HUES6 (cell line): ENCODE results near the gene KATNBL1.
A peak's percentile ranks its signal among the peaks of the same experiment; 100 is the strongest.

ENCODE experiments used
- H3K27ac ChIP-seq: 2 replicates; pipeline ENCODE4 v1.7.0; 2013; ENCODE audit warnings: low read depth, mild to moderate bottlenecking, low read length, inconsistent platforms
- H3K27me3 ChIP-seq: 2 replicates; pipeline ENCODE4 v1.6.1; 2013; ENCODE audit warnings: low read length; ENCODE audit not compliant: control insufficient read depth, insufficient read depth
- H3K36me3 ChIP-seq: 2 replicates; pipeline ENCODE4 v1.6.1; 2013; ENCODE audit warnings: low read length; ENCODE audit not compliant: control insufficient read depth, insufficient read depth
- H3K4me1 ChIP-seq: 2 replicates; pipeline ENCODE4 v1.6.1; 2013; ENCODE audit warnings: low read length; ENCODE audit not compliant: control insufficient read depth, insufficient read depth
- H3K4me3 ChIP-seq: 2 replicates; pipeline ENCODE4 v1.5.1; 2013; ENCODE audit warnings: low read depth, low read length
- H3K9ac ChIP-seq: one replicate; pipeline ENCODE4 v1.6.1; 2013; ENCODE audit warnings: mild to moderate bottlenecking, low read length
- H3K9me3 ChIP-seq: 2 replicates; pipeline ENCODE4 v1.6.1; 2013; ENCODE audit warnings: low read depth, low read length; ENCODE audit not compliant: control insufficient read depth, insufficient read depth

The KATNBL1 gene

DNA sequence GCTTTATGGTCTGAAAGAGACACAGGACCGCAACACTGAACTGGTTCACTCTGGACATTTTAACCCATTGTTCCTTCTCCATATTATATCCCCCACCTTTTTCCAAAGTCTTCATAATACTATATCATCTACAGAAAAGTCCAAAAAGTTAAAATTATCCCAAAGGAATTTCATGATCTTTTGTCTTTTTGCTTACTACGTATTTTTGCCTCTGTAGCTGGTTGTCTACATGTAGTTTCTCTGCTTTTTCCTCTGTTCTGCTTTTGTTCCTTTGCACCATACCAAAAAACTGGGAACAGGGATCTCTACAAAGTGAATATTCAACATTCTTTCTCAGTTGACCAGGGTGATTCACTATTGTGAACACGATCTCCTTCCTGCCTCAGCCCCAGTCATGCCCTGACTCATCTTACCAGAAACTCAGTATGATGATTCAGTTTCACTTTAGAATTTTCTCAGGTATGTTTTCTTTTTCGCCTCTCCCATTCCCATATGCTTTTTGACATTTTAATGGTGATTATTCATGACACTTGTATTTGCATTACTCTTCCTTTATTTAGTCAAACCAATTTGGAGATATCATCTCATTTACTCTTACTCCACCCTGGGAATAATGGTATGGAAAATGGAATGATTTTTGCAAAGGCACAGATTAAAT lies 29.4 kb upstream of the KATNBL1 start:
- H3K9me3 ChIP-seq = no peaks in the 10 kb centered on the region
- H3K4me1 ChIP-seq = peaks cover 9% of the 10 kb centered on the region; the same call in 1 of the 2 replicates
- no peak overlapping the region for H3K9ac ChIP-seq
- no peak overlapping the region for H3K4me3 ChIP-seq
- no peaks in the 10 kb centered on the region for H3K27me3 ChIP-seq
- peak overlapping the region; percentile 18; the same call in 1 of the 2 replicates for H3K27ac ChIP-seq
- peaks cover 13% of the 10 kb centered on the region for H3K36me3 ChIP-seq

DNA sequence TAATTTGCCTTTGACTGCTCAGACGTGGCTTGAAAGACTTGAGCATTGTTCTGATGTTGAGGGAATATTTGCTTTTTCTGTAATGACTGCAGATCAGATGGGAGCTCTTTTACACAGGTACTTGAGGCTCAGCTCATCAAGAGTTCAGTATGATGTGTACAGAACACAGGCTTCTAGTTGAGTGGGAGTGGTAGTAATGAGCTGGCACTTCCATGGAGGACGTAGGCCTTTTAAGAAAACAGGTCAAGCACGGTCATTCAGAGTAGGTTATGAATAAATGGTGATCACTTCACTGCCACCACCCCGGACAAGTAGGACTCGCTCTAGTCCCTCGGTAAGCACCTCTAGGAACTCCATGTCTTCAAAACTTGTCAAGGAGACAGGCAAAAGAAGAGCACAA lies 23.7 kb upstream of the KATNBL1 start:
- H3K4me3 ChIP-seq = no peak overlapping the region
- no peak overlapping the region for H3K27ac ChIP-seq
- H3K4me1 ChIP-seq = no peaks in the 10 kb centered on the region
- peaks cover 41% of the 10 kb centered on the region for H3K36me3 ChIP-seq
- H3K9me3 ChIP-seq = no peaks in the 10 kb centered on the region
- H3K9ac ChIP-seq = no peak overlapping the region
- no peaks in the 10 kb centered on the region for H3K27me3 ChIP-seq

DNA sequence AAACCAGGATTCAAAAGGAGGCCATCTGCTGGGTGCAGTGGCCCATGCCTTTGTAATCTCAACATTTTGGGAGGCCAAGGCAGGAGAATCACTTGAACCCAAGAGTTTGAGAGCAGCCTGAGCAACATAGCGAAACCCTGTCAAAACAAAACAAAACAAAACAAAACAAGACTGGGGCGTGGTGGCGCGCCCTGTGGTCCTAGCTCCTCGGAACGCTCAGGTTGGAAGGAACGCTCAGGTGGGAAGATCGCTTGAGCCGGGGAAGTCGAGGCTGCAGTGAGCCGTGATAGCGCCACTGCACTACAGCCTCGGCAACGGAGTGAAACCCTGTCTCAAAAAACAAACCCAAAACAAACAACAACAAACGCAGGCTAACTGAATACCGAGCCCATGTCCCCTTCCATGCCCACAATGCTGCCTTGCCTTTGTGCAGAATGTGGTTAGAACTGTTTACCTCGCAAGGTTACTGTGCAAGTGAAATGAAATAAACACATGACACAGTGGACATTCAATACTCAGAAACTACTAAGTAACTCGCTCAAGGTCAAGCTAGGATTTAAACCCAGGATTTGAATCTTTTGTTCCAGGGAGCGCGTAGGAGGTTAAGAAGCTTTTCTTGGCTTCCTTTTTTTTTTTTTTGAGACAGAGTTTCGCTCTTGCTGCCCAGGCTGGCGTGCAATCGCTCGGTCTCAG lies 14.2 kb upstream of the KATNBL1 start:
- Histone ChIP-seq H3K4me3 (peak overlapping the region; percentile 90), H3K27me3 (no peaks in the 10 kb centered on the region), H3K27ac (peak overlapping the region; percentile 84), H3K9ac (peak overlapping the region; percentile 76), H3K9me3 (no peaks in the 10 kb centered on the region), H3K36me3 (peaks cover 14% of the 10 kb centered on the region), H3K4me1 (0 out of 2 replicates have a peak, but pooled peaks cover 3% of the 10 kb centered on the region)

DNA sequence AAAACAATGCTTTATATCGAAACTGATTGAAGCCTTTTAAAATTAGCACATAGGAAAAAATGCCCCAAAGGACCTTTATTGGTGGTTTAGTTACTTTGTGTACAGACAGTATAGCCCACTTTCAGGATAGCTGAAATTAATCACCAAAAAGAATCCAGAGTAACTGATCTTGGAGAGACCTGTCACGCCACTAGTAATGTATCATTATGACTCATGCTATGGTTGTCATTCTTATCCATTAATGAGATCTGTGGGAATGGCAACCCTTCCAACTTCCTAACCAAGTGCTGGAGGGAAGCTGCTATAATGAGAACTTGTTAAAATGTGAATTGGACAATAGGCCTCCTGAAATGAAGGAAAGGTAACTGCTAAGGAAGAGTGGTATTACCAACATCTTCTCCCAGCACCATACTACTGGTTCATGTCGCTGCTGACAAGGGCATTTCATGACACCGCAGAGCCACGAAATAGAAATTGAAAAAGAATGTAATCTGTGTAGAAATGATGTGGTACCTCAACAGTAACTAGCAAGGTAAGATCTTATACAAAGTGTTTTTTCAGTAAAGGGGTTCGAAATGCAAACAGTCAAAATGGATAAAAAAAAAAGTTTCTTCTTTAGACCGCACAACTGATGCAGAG lies 7.8 kb upstream of the KATNBL1 start:
- Histone ChIP-seq H3K9me3 (no peaks in the 10 kb centered on the region), H3K27ac (no peak overlapping the region), H3K4me1 (peaks cover 23% of the 10 kb centered on the region), H3K9ac (no peak overlapping the region), H3K36me3 (no peaks in the 10 kb centered on the region), H3K4me3 (no peak overlapping the region), H3K27me3 (no peaks in the 10 kb centered on the region)

- Histone ChIP-seq H3K27me3 (no peaks in the 10 kb centered on the region), H3K36me3 (no peaks in the 10 kb centered on the region), H3K4me3 (no peak overlapping the region), H3K4me1 (peaks cover 28% of the 10 kb centered on the region), H3K9me3 (no peaks in the 10 kb centered on the region), H3K27ac (no peak overlapping the region), H3K9ac (no peak overlapping the region)
These were observed 6.8 kb upstream of the KATNBL1 start for GRCh38 chr15:34216527-34217270.

GRCh38 chr15:34214135-34214534 lies 4.2 kb upstream of the KATNBL1 start:
- peak overlapping the region; percentile 38 for H3K4me3 ChIP-seq
- no peaks in the 10 kb centered on the region for H3K27me3 ChIP-seq
- no peaks in the 10 kb centered on the region for H3K9me3 ChIP-seq
- peaks cover 28% of the 10 kb centered on the region for H3K4me1 ChIP-seq
- peak overlapping the region; percentile 39; the same call in 1 of the 2 replicates for H3K27ac ChIP-seq
- no peaks in the 10 kb centered on the region for H3K36me3 ChIP-seq
- peak overlapping the region; percentile 34 for H3K9ac ChIP-seq

GRCh38 chr15:34213690-34214089 lies 3.8 kb upstream of the KATNBL1 start:
- Histone ChIP-seq H3K27ac (no peak overlapping the region), H3K4me3 (peak overlapping the region; percentile 2; the same call in 1 of the 2 replicates), H3K36me3 (no peaks in the 10 kb centered on the region), H3K9ac (no peak overlapping the region), H3K27me3 (no peaks in the 10 kb centered on the region), H3K4me1 (peaks cover 30% of the 10 kb centered on the region), H3K9me3 (no peaks in the 10 kb centered on the region)

- H3K27me3 ChIP-seq = no peaks in the 10 kb centered on the region
- H3K36me3 ChIP-seq = peaks cover 7% of the 10 kb centered on the region; the same call in 1 of the 2 replicates
- no peak overlapping the region for H3K27ac ChIP-seq
- H3K9me3 ChIP-seq = no peaks in the 10 kb centered on the region
- no peak overlapping the region for H3K4me3 ChIP-seq
- H3K9ac ChIP-seq = no peak overlapping the region
- H3K4me1 ChIP-seq = peaks cover 5% of the 10 kb centered on the region
These were observed 3.9 kb downstream of the KATNBL1 start for GRCh38 chr15:34206011-34206410.

GRCh38 chr15:34203936-34204335 lies 6.0 kb downstream of the KATNBL1 start:
- peaks cover 13% of the 10 kb centered on the region for H3K36me3 ChIP-seq
- no peak overlapping the region for H3K9ac ChIP-seq
- no peaks in the 10 kb centered on the region for H3K27me3 ChIP-seq
- H3K4me1 ChIP-seq = peaks cover 5% of the 10 kb centered on the region
- no peak overlapping the region for H3K4me3 ChIP-seq
- H3K27ac ChIP-seq = no peak overlapping the region
- no peaks in the 10 kb centered on the region for H3K9me3 ChIP-seq

DNA sequence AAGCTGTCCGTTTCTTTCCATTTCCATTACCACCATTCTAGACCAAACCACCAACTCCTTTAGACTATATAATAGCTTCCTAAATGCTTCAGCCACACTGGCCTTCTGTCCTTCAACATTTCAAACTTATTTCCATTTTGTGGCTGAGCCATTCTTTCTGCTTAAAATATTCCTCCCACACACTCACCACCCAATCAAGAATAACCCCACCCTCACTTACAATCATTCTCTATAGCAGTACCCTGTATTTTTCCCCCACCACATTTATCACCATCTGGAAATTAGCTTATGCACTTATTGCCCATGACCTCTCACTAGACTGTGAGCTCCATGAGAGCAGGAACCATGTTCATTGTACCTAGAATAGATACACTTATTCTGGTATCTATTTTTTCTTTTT lies 6.6 kb downstream of the KATNBL1 start:
- H3K9ac ChIP-seq = no peak overlapping the region
- no peak overlapping the region for H3K27ac ChIP-seq
- peaks cover 13% of the 10 kb centered on the region for H3K36me3 ChIP-seq
- no peak overlapping the region for H3K4me3 ChIP-seq
- no peaks in the 10 kb centered on the region for H3K9me3 ChIP-seq
- no peaks in the 10 kb centered on the region for H3K27me3 ChIP-seq
- no peaks in the 10 kb centered on the region for H3K4me1 ChIP-seq
